ENCODE results near the gene C5orf52.
"Not testable (repeated sequence)": the region's sequence is repeated elsewhere in the genome, so short reads cannot be mapped to it uniquely, and the experiment has no call there.

The C5orf52 gene

GRCh38 chr5:157679801-157680200, 8.5 kb downstream of the C5orf52 start:
- DNase-seq, result no peak

DNA sequence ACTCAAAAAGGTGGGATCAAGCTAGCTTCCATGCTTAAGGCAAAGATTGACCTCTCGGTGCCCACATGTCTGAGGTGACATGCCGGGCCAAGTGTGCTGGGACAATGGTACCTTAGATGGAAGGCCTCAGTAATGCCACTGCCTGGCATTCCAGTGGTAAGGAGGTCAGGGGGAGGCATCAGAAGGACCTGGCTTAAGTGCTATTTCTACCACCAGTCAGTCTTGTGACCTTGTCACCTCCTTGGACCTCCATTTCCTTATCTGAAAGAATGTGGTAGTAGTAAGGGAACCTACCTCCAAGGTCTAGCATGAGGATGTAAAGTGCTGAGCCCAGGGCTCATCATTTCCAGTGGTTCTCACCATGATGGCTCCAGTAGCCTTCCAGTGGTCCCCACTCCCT, 8.9 kb downstream of the C5orf52 start:
- DNase-seq, result no peak

GRCh38 chr5:157681048-157681447, 9.7 kb downstream of the C5orf52 start:
- no peak for DNase-seq

GRCh38 chr5:157682257-157682656, 10.9 kb downstream of the C5orf52 start:
- no peak for DNase-seq

DNA sequence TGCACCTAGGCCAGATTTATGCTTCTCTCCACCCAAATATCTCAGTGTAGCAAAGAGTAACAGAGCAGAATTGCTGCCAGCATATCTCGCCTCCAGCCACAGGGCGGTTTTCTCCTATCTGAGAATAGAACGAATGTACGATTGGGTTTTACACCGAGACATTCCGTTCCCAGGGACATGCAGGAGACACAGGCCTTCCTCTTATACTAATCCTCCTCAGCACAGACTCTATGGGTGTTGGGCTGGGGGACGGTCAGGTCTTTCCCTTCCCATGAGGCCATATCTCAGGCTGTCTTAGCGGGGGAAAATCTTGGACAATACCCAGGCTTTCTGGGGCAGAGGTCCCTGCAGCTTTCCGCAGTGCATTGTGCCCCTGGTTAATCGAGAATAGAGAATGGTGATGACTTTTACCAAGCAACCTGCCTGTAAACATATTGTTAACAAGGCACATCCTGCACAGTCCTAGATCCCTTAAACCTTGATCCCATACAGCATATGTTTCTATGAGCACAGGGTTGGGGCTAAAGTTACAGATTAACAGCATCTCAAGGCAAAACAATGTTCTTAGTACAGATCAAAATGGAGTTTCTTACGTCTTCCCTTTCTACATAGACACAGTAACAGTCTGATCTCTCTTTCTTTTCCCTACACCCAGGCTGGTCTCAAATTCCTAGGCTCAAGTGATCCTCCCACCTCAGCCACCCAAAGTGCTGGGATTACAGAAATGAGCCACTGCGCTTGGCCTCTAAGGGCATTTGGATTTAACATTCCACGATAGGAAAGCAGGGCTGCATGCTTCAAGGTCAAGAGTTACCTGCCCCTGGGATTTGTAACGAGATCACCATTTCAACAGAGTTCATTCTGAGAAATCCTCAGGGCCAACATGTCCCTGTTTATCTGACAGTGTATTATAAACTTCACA, 15.2 kb downstream of the C5orf52 start:
- not testable (repeated sequence) for DNase-seq

- DNase-seq, result no peak
These were observed 15.8 kb downstream of the C5orf52 start for GRCh38 chr5:157687198-157687554.

DNA sequence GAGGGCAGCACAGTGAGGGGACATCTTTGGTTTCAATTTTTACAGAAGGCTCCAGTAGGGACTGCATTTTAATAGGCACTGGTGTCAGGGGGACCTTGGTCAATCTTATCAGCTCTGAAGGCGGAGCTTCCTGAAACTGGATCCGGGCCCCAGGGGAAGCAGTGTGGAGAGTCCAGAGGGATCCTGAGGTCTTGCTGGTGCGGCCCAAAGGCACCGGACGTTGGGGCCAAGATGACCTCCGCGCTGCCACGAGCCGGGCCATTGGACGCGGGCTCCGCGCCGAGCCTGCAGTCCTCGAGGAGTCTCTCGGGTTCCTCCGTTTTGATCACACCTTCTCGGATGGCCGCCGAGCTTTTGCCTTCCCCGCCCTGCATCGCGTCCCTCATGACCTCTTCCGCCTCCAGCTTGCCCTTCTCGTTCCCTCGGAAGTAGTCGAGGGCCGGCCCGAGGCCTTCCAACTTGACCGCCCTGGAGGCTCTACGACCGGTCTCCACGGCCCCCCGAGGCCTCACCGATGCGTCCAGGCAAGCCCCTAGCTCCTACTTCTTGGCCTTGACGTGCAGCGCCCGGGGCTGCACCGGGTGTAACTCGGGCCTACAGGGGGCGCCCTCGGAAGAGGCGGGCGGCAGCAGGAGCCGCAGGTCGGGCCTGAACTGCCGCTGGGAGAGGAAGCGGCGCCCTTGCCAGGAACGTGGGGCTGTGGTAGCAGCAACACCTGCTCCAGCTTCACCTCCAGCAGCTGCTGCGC, 18.8 kb downstream of the C5orf52 start:
- no peak for DNase-seq

DNA sequence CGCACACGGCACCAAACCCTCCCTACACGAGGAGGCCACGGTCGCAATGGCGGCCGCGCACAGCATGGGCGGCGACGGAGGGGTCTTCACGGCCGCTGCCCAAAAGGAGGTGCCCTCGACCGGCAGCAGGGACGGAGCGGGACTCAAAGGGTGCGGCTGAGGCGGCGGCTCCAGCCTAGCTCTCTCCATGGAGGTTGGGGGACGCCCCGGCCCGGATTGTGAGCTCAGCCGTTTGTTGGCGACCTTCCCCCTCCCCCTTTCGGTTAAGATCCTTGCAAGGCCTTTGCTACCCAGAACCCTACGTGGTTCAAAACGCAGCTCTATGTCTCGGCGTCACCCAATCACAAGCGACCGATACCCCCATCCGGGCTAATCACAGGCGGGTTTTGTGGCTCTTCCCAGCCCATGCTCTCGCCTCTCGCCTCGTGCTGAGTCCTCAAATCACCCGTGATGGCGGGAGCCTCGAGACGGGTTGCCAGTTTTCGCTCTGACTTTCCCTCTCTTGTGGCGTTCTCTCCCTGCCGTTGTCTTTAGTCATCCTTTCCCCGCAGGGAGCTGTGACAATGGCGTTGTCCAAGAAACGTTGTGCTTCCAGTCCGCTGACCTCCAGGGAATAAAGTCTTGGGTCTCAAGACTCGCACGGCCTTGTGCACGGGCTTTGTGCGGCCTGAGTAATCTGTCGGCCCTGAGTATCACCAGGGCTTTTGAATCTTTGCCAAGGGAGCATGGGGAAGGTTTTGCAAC, 19.5 kb downstream of the C5orf52 start:
- DNase-seq, result no peak

- not testable (repeated sequence) for DNase-seq
These were observed 22.5 kb downstream of the C5orf52 start for GRCh38 chr5:157693816-157694215.

DNA sequence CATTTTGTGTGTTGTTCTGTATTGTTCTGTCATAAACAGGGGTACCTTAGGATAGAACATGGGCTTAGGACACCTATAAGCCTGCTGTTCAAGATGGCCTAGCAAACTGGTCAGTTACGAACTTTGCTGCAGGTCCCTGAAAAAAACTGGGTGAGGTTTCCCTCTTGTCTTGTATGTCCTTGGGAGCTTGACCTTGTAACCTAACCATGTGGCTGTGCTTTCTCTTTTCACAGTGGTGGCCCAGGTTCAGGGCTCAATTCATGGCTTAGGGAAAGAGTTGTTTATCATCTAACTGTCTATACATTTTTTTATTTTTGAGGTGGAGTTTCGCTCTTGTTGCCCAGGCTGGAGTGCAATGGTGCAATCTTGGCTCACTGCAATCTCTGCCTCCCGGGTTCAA, 24.8 kb downstream of the C5orf52 start:
- DNase-seq, result not testable (repeated sequence)

GRCh38 chr5:157698674-157699073, 27.3 kb downstream of the C5orf52 start:
- DNase-seq, result not testable (repeated sequence)

DNA sequence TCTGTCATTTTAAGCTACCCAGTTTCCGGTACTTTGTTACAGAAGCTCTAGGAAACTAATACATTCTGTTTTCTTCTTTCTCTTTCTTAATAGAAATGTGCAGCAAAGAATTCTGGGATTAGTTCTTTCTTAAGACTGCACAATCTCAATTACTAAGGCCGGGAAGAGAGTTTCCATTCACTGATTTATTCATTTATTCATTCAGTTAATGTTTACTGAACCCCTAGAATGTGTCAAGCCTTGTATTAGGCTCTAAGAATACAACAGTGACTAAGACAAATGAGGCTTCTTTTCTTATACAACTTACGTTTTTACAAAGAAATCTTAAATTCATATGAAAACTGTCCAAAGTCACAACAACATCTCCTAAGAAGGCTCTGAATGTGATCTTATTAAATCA, 32.4 kb downstream of the C5orf52 start:
- no peak for DNase-seq

GRCh38 chr5:157708866-157709265, 37.5 kb downstream of the C5orf52 start:
- no peak for DNase-seq

- DNase-seq, result no peak
These were observed 38.0 kb downstream of the C5orf52 start for GRCh38 chr5:157709346-157709745.

DNA sequence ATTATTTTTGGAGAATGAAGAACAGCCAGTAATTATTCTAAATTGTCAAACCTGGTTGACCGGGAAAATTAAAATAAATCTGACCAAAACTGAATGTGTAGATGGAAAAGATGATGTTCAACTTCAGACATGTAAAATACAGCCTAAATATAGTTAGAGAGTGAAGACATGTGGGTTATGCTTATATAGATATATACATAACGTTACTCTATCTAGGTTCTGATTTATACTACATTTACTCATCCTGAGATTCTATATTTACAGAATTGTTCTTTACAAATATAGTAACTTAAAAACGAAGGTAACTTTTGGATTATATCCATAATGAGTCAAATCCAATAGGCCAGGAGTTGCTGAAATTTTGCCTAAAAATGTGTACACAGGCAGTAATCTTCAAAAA, 39.1 kb downstream of the C5orf52 start:
- no peak for DNase-seq

GRCh38 chr5:157710882-157711281, 39.5 kb downstream of the C5orf52 start:
- DNase-seq, result peak; percentile 4

- no peak for DNase-seq
These were observed 42.7 kb downstream of the C5orf52 start for GRCh38 chr5:157713830-157714595.

DNA sequence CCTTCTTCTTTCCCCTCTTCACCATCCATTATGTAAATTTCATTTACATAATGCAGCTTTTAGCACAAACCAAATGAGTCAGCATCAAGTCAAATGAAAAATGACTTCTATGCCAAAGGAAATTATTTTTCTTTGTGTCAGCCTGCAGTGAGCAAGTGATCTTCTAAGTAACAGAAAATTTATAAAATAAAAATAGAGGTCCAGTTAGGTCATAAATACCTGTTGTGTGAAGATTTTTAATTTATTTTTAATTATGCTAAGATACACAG, 43.2 kb downstream of the C5orf52 start:
- DNase-seq, result no peak

DNA sequence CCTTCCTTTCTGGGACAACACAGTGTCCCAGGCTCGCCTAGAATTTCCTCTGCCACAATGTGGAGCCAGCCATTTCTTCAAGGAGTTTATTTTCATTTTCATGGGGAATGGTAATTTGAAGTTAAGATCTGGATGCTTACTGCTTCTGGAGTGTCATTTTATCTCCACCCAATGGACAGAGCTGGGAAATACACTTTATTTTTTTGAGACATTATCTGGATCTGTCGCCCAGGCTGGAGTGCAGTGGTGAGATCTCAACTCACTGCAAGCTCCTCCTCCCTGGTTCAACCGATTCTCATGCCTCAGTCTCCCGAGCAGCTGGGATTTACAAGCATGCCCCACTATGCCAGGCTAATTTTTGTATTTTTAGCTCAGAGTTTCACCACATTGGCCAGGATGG, 47.2 kb downstream of the C5orf52 start:
- DNase-seq, result peak; percentile 42

DNA sequence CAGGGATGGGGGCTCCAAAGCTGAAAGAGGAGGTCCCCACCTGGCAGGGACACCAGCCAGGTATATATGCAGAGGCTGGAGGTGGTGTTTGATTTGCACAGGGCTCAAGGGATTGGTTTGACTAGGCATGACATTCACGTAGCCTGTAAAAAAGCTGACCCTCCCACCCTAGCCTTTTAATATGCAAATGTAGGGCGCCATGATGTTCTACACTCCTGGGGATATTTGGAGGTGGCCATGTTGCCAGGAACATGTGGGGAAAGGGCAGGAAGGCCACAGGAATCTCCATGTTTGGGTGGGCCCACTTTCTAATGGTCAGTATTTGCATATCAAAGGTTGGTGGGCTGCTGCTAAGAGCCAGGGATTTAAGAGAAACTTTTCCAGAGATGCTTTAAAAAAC, 47.9 kb downstream of the C5orf52 start:
- DNase-seq, result no peak

GRCh38 chr5:157721159-157721558, 49.8 kb downstream of the C5orf52 start:
- no peak for DNase-seq

GRCh38 chr5:157722895-157723294, 51.6 kb downstream of the C5orf52 start:
- not testable (repeated sequence) for DNase-seq

DNA sequence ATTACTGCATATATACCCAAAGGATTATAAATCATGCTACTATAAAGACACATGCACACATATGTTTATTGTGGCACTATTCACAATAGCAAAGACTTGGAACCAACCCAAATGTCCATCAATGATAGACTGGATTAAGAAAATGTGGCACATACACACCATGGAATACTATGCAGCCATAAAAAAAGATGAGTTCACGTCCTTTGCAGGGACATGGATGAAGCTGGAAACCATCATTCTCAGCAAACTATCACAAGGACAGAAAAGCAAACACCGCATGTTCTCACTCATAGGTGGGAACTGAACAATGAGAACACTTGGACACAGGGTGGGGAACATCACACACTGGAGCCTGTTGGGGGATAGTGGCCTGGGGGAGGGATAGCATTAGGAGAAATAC, 55.3 kb downstream of the C5orf52 start:
- not testable (repeated sequence) for DNase-seq
